Measurements from ENCODE around the gene SCYL2. TPM values are rescaled to one million over a fixed set of nuclear protein-coding genes. Genes with fewer than 3 reads are reported as not detected.
"Not testable (repeated sequence)": the region's sequence is repeated elsewhere in the genome, so short reads cannot be mapped to it uniquely, and the experiment has no call there.

Gene SCYL2
- polyA plus RNA-seq (2012; ENCODE audit: insufficient read depth, insufficient read length): 16.1 TPM

- peak; percentile 90 for DNase-seq (ENCODE audit: low read depth, low spot score)
- peak within 1 kb of the TSS; percentile 82 for H3K4me3 ChIP-seq (ENCODE audit: low read length)
These were observed at the start of gene SCYL2, which contains the start of gene DEPDC4 for GRCh38 chr12:100266835-100267602. TSS of gene SCYL2 (plus strand) at chr12:100267177. CDS start at chr12:100282971, 15,794 bp downstream. TSS of gene DEPDC4 (minus strand) at chr12:100267079. CDS start at chr12:100267076, 3 bp downstream.

GRCh38 chr12:100219328-100220109 lies 47.5 kb upstream of the SCYL2 start:
- no peak for DNase-seq (ENCODE audit: low read depth, low spot score)
- no peak overlapping the region for H3K4me3 ChIP-seq (ENCODE audit: low read length)

- H3K4me3 ChIP-seq (ENCODE audit: low read length): no peak overlapping the region
- no peak for DNase-seq (ENCODE audit: low read depth, low spot score)
These were observed 45.5 kb upstream of the SCYL2 start for GRCh38 chr12:100221523-100221922.

- DNase-seq (ENCODE audit: low read depth, low spot score); H3K4me3 ChIP-seq (ENCODE audit: low read length): not testable (repeated sequence)
These were observed 44.8 kb upstream of the SCYL2 start for GRCh38 chr12:100222173-100222572.

GRCh38 chr12:100225491-100225890 lies 41.5 kb upstream of the SCYL2 start:
- no peak for DNase-seq (ENCODE audit: low read depth, low spot score)
- no peak overlapping the region for H3K4me3 ChIP-seq (ENCODE audit: low read length)

GRCh38 chr12:100229036-100229635 lies 37.8 kb upstream of the SCYL2 start:
- DNase-seq (ENCODE audit: low read depth, low spot score): peak; percentile 14

GRCh38 chr12:100229876-100230275 lies 37.1 kb upstream of the SCYL2 start:
- no peak overlapping the region for H3K4me3 ChIP-seq (ENCODE audit: low read length)
- DNase-seq (ENCODE audit: low read depth, low spot score): no peak

More at GRCh38 chr12:100229036-100229635, 37.8 kb upstream of the SCYL2 start:
- no peak overlapping the region for H3K4me3 ChIP-seq (ENCODE audit: low read length)

- not testable (repeated sequence) for H3K4me3 ChIP-seq (ENCODE audit: low read length); DNase-seq (ENCODE audit: low read depth, low spot score)
These were observed 35.1 kb upstream of the SCYL2 start for GRCh38 chr12:100231873-100232272.

- no peak overlapping the region for H3K4me3 ChIP-seq (ENCODE audit: low read length)
- no peak for DNase-seq (ENCODE audit: low read depth, low spot score)
These were observed 32.8 kb upstream of the SCYL2 start for GRCh38 chr12:100234166-100234565.

- DNase-seq (ENCODE audit: low read depth, low spot score): peak; percentile 28
- H3K4me3 ChIP-seq (ENCODE audit: low read length): no peak overlapping the region
These were observed 32.2 kb upstream of the SCYL2 start for GRCh38 chr12:100234591-100235304.

- DNase-seq (ENCODE audit: low read depth, low spot score): no peak
- H3K4me3 ChIP-seq (ENCODE audit: low read length): no peak overlapping the region
These were observed 28.2 kb upstream of the SCYL2 start for GRCh38 chr12:100238801-100239200.

GRCh38 chr12:100239589-100239988 lies 27.4 kb upstream of the SCYL2 start:
- DNase-seq (ENCODE audit: low read depth, low spot score): no peak
- no peak overlapping the region for H3K4me3 ChIP-seq (ENCODE audit: low read length)

GRCh38 chr12:100243137-100243536 lies 23.8 kb upstream of the SCYL2 start:
- H3K4me3 ChIP-seq (ENCODE audit: low read length): no peak overlapping the region
- no peak for DNase-seq (ENCODE audit: low read depth, low spot score)

GRCh38 chr12:100247765-100248164 lies 19.2 kb upstream of the SCYL2 start:
- DNase-seq (ENCODE audit: low read depth, low spot score): no peak

GRCh38 chr12:100248886-100249285 lies 18.1 kb upstream of the SCYL2 start:
- no peak for DNase-seq (ENCODE audit: low read depth, low spot score)
- H3K4me3 ChIP-seq (ENCODE audit: low read length): no peak overlapping the region

More at GRCh38 chr12:100247765-100248164, 19.2 kb upstream of the SCYL2 start:
- no peak overlapping the region for H3K4me3 ChIP-seq (ENCODE audit: low read length)

GRCh38 chr12:100249941-100250340 lies 17.0 kb upstream of the SCYL2 start:
- no peak overlapping the region for H3K4me3 ChIP-seq (ENCODE audit: low read length)
- DNase-seq (ENCODE audit: low read depth, low spot score): no peak

- no peak for DNase-seq (ENCODE audit: low read depth, low spot score)
- H3K4me3 ChIP-seq (ENCODE audit: low read length): no peak overlapping the region
These were observed 15.1 kb upstream of the SCYL2 start for GRCh38 chr12:100251917-100252316.

- H3K4me3 ChIP-seq (ENCODE audit: low read length): no peak overlapping the region
- no peak for DNase-seq (ENCODE audit: low read depth, low spot score)
These were observed 13.5 kb upstream of the SCYL2 start for GRCh38 chr12:100253437-100253836.

GRCh38 chr12:100254876-100255275 lies 12.1 kb upstream of the SCYL2 start:
- H3K4me3 ChIP-seq (ENCODE audit: low read length): no peak overlapping the region
- DNase-seq (ENCODE audit: low read depth, low spot score): no peak
